ENCODE results near the gene CLCA4.
"Not testable (repeated sequence)": the region's sequence is repeated elsewhere in the genome, so short reads cannot be mapped to it uniquely, and the experiment has no call there.

CLCA4 gene

DNA sequence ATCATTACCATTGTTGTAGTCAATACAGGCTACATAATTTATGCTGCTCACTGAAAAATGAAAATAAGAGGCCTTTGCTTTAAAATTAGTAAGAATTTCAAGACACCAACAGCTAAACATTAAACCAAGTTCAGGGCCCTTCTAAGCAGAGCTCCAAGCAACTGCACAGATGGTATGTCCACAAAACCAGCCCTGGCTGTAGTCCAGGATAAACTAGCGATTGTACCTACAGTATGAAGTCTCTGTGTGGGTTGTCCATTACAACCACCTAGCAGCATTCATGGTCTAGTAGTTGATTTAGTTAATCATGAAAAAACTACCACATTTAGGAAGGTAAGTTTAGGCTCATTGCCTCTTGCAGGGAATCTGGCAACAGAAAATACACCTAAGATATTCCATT is 35.3 kb downstream of the CLCA4 start:
- H3K4me3 ChIP-seq (ENCODE audit: low read depth, low read length) = no peak overlapping the region
- TF ChIP-seq, protein P1, sequence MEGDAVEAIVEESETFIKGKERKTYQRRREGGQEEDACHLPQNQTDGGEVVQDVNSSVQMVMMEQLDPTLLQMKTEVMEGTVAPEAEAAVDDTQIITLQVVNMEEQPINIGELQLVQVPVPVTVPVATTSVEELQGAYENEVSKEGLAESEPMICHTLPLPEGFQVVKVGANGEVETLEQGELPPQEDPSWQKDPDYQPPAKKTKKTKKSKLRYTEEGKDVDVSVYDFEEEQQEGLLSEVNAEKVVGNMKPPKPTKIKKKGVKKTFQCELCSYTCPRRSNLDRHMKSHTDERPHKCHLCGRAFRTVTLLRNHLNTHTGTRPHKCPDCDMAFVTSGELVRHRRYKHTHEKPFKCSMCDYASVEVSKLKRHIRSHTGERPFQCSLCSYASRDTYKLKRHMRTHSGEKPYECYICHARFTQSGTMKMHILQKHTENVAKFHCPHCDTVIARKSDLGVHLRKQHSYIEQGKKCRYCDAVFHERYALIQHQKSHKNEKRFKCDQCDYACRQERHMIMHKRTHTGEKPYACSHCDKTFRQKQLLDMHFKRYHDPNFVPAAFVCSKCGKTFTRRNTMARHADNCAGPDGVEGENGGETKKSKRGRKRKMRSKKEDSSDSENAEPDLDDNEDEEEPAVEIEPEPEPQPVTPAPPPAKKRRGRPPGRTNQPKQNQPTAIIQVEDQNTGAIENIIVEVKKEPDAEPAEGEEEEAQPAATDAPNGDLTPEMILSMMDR (IDR thresholded peaks at IDR 0.05; ENCODE audit: low read depth, low read length) = no peak

- no peak overlapping the region for H3K4me3 ChIP-seq (ENCODE audit: low read depth, low read length)
- TF ChIP-seq, protein P1 (IDR thresholded peaks at IDR 0.05; ENCODE audit: low read depth, low read length) = no peak
These were observed 36.2 kb downstream of the CLCA4 start for GRCh38 chr1:86583032-86583431.

- H3K4me3 ChIP-seq (ENCODE audit: low read depth, low read length) = no peak overlapping the region
- TF ChIP-seq, protein P1 (IDR thresholded peaks at IDR 0.05; ENCODE audit: low read depth, low read length) = no peak
These were observed 36.7 kb downstream of the CLCA4 start for GRCh38 chr1:86583593-86583992.

DNA sequence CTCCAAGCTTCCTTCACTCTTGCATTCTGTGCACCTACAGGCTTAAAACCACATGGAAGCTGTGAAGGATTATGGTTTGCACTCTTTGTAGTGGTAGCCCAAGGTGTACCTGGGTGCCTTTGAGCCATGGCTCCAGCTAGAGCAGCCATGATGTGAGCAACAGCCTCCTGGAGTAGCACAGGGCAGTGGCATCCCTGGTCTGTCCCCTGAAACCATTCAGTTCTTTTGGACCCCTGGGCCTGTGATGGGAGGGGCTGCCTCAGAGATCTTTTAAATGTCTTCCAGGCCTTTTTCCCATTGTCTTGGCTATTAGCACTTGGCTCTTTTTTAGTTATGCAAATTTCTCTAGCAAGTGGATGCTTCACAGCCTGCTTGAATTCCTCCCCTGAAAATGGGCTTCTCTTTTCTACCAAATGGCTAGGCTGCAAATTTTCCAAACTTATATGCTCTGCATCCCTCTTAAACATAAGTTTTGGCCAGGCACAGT is 47.4 kb downstream of the CLCA4 start:
- TF ChIP-seq, protein P1 (IDR thresholded peaks at IDR 0.05; ENCODE audit: low read depth, low read length) = no peak

GRCh38 chr1:86596224-86596623 is 49.3 kb downstream of the CLCA4 start:
- H3K4me3 ChIP-seq (ENCODE audit: low read depth, low read length) = no peak overlapping the region
- TF ChIP-seq, protein P1 (IDR thresholded peaks at IDR 0.05; ENCODE audit: low read depth, low read length) = no peak

More for the DNA sequence above, 47.4 kb downstream of the CLCA4 start:
- H3K4me3 ChIP-seq (ENCODE audit: low read depth, low read length) = no peak overlapping the region

DNA sequence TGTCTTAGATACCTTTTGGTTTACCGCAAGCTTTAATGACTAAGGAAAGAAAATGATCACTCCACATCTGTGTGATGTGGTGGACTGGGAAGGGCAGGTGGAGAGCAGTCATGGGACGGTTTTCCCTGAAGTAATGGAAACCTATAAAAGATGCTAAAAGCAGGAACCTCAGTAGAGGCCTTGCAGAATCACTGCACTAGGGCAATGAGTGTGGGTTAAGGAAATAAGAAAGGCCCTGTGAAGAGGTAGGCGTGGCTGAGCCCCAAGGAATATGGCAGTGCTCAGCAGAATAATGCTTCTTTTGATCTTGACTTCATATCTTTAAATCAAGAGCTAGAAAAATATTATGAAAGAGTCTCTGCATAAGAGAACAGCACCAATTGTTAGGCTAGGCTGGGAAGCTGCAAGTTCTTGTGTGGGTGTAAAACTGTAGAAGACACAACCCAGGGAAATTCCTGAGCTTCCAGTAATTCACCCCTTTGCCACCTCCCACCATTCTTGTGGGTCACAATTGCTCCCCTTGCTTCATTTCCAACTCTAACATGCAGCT is 49.9 kb downstream of the CLCA4 start:
- TF ChIP-seq, protein P1 (IDR thresholded peaks at IDR 0.05; ENCODE audit: low read depth, low read length) = no peak
- H3K4me3 ChIP-seq (ENCODE audit: low read depth, low read length) = no peak overlapping the region

- not testable (repeated sequence) for H3K4me3 ChIP-seq (ENCODE audit: low read depth, low read length)
These were observed 59.2 kb downstream of the CLCA4 start for GRCh38 chr1:86606080-86606479.

DNA sequence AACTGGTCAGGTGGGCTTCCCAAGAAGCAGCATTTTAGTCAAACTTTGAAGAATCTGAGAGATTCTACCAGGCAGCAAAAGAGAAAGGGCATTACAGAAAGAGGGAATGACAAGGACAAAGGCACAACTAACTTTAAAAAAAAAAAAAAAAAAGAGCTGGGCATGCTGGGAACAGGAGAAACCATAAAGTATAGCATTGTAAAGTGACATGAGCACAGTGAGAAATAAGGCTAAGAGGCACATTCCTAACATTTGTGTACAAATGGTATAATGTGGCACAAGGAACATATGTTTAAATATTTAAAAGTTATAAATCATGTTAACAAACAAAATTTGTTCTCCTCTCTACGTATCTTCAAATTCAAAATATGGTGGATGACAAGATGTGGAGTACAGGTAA is 69.6 kb downstream of the CLCA4 start:
- H3K4me3 ChIP-seq (ENCODE audit: low read depth, low read length) = no peak overlapping the region
- TF ChIP-seq, protein P1 (IDR thresholded peaks at IDR 0.05; ENCODE audit: low read depth, low read length) = no peak
